Stimulated activated CD8-positive, alpha-beta memory T cell treated with anti-CD3 and anti-CD28 coated beads, Interleukin-15, amount 100 ng/mL, for 1 hour (primary cell): ENCODE data around the gene TMEM120A.

Source experiments
- DNase-seq: peaks from one replicate; pipeline ENCODE4 v3.0.0-alpha.2; 2020; ENCODE audit warnings: low read depth

The TMEM120A gene

DNA sequence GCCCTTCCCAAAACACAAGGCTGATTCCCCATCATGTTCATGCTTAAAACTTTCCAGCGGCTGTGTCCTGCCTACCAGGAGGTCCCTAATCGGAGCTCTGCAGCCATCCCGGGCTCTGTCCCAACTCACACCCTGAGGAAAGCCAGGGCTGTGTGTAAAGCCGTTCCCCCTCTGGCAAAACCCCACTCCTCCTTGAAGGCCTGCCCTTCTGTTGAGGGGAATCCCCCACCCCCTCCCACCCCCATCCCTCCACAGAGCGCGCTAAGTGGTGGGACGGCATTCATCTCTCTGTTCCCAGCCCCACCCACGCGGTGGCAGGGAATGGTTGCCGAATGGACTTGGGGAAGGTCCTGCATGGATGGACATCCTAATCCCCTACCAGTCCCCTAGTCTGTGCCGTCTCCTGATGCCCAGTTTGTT lies 667 bp upstream of the TMEM120A start:
- no peak for DNase-seq

DNA sequence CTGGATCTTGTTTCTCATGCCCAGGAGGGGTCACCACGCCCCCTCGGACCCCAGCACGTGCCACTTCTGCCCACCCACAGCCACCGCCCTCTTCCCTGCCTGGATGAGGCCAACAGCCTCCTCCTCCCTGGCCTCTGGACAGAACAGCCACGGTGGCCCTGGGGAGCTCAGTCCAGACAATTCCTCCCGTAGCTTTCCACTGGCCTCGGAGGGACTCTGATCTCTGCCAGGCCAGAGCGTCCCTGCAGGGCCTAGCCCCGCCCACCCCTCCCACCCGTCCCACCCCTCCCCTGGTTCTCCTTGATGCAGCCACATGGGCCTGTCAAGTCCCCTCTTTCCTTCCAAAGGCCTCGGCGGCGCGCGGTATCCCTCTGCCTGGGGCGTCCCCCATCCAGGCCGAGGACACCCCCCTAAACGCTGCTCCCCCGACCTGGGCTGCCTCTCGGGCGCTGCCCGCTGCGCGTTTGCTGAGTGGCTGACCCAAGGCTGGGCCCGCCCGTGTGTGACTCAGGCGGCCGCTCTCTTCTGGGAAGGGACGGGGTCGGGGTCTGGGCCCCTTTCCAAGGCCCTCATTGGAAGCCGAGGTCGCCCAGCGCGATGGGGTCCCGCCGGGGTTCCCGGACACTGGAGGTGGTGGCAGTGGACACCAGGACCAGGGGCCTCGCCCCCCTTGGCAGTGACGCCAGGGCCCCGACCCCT lies 557 bp downstream of the TMEM120A start:
- no peak for DNase-seq

DNA sequence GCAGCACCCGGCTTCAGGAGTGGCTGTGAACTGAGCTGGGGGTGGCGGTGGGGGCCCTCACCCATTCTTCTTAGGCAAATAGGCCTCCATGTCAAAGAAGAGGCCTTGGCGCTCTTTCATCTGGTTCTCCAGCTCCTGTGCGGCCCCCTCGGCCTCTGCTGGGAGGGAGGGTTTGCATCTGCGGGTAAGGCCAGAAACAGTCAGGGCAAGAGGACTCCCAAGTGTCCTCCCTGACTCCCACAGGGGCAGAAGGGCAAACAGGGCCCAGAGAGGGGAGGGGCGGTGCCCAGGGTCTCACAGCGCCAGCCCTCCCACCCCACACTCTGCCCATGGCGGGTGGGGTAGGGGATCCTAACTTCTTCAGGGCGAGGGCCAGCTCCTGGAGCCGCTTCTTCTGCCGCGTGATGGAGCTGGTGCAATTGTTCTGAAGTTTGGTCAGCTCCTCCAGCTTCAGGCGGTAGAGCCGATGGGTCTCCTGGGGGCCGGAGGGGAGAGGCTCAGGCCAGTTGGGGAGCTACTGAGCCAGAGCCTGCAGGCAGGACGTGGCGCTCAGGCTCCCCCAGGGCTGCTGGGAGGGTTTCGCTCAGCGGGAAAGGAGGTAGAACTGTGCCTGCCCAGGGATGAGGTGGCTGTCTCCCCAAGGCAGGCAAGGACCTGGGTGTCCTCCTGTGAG lies 2.2 kb downstream of the TMEM120A start:
- DNase-seq, result no peak

DNA sequence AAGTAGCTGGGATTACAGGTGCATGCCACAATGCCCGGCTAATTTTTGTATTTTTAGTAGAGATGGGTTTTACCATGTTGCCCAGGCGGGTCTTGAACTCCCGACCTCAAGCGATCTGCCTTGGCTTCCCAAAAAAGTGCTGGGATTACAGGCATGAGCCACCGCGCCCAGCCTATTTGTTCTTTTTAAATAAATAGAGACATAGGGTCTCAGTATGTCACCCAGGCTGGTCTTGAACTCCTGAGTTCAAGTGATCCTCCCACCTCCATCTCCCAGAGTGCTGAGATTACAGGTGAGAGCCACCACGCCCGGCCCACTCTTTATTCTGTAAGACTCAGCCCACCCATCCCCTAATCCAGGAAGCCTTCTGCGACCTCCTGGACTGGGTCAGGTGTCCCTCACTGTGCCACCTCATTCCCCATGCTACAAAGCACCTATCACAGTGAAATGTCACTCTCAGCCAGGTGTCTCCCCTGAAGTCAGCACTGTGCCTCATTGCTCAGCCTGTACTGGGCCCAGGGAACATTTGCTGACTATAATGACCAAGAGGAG lies 2.8 kb downstream of the TMEM120A start:
- DNase-seq, result no peak

DNA sequence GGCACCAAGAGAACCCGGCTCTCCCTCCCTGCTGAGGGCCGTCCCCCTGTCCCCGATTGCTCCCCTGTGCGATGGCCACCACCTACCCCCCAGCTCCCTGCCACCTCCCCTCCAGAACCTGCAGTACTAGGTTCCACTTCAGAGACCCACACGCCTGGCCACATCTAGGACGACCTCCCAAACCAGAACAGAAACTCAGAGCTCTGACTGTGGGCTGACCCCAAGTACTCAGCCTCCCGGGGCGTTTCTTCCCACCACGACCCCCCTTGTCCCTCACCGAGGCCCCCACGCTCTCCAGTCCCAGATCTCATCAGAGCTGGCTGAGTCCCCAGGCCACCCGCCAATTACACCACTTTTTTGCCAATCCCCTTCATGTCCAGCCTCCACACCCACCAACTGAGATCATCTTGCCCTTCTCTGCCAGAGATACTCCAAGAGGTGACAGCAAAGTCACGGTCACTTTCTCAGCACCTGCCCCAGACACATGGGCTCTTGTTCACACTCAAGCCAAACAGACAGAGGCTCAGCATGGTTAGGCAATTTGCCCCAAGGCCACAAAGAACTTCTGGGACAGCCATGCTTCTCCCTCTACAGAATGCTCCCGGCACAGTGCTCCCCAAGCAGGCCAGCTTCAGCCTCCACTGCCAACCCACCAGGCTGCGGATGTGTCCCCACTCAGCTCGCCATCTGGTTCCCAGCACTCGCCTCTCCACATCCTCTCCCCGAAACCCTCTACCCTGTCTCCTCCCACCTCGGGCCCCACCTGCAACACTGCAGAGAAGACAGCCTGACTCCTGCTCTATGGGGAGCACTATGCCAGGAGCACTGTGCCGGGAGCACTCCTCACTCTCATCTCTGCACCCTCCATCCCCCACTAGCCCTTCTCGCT lies 4.7 kb downstream of the TMEM120A start:
- DNase-seq, result no peak

DNA sequence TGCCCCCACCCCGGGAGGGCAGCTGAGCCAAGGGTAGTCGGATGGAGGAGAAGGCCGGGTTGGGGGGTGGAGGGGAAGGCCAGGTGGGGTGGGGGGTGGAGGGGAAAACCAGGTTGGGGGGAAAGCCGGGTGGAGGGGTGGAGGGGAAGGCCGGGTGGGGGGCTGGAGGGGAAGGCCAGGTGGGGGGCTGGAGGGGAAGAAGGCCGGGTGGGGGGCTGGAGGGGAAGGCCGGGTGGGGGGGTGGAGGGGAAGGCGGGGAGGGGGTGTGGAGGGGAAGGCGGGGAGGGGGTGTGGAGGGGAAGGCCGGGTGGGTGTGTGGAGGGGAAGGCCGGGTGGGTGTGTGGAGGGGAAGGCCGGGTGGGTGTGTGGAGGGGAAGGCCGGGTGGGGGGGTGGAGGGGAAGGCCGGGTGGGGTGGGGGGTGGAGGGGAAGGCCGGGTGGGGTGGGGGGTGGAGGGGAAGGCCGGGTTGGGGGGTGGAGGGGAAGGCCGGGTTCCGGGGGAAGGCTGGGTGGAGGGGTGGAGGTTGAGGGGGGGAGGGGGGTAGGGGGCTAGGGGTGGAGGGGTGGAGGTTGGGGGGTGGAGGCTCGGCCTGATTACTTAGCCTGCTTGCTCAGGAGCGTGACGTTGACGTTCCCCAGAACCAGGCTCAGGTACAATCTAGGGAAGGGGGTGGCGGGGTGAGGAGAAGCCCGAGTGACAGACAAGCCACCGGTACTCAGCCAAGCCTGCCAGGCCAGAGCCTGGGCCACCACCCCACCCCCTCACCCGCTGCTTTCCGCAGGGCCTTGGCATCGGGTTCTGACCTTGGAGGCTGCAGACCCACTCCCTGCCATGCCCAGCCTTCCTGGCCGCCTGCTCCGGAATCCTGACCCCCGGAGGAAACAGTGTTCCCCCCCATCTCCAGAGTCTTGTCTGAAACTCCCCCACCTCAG lies 5.6 kb downstream of the TMEM120A start:
- no peak for DNase-seq

DNA sequence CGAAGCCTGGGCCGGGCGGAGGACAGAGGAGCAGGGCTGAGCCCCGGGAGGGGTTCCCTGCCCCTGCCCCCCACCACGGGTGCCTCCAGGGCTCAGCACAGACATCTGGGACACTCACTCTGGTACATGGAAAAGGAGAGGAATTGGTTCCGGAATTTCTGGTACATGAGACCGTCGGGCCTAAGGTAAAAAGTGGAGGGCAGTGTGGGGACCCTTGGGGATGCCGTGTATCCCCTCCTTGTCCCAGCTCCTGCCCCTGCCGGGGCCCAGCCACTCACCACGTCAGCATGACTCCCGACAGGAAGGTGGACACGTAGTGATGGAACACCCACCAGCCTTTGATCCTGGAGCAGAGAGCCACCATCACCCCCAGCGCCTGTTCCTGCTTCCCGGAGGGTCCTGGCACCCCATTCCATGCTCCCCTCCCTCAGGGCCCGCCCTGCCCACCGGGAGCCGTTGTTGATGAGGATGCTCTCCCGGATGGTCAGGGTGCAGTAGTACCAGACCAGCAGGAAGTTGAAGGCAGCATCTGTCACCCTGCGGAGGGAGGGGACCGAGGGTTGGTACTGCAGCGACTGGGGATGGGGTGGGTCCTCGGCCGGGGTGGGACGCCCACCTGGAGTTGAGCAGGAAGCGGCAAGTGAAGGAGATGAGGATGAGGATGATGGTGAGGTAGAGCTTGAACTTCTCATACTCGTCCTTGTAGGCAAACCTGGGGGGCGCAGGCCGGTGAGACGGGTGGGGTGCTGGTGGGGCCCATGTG lies 6.4 kb downstream of the TMEM120A start:
- DNase-seq, result no peak

DNA sequence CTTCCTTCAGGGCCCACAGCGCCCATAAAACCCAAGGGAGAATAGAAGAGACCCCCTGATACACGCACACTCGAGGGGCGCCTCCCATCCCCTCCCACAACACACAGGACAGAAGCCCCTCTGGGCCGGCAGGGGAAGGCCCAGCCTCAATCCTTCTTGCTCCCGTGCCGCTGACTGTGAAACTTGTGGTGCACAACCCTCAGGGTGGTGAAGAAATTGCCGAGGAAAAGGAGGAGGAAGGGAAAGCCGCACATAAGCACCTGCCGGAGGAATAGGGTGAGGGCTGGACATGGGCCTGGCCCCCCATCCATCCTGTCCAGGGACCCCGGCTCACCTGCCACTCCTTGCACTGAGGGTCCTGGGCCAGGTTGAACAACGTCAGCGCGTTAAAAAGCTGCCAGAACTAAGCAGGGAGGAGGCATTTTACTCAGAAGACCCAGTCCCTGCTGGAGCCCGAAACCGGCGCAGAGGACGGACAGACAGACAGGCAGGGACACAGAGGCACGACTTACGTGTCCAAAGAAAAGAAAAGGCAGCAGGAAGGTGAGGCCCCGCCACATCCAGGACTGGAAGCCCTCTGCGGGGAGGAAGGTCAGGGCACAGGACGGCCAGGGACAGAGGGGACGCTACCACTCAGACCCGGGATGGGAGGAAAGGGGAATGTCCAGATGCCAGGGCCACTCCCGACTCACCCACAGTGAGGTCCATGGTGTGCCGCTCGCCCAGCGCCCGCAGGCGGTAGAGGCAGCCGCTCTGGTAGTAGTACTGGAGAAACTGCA lies 7.2 kb downstream of the TMEM120A start:
- DNase-seq, result no peak

DNA sequence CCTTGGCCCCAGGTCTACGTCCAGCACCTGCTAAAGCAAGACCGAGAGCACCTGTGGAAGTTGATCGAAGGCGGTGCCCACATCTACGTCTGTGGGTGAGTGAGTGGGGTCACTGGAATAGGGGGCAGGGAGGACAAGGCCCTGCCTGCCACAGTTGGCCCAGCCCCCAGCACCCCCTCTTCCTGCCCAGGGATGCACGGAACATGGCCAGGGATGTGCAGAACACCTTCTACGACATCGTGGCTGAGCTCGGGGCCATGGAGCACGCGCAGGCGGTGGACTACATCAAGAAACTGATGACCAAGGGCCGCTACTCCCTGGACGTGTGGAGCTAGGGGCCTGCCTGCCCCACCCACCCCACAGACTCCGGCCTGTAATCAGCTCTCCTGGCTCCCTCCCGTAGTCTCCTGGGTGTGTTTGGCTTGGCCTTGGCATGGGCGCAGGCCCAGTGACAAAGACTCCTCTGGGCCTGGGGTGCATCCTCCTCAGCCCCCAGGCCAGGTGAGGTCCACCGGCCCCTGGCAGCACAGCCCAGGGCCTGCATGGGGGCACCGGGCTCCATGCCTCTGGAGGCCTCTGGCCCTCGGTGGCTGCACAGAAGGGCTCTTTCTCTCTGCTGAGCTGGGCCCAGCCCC lies 8.1 kb downstream of the TMEM120A start:
- DNase-seq, result no peak

DNA sequence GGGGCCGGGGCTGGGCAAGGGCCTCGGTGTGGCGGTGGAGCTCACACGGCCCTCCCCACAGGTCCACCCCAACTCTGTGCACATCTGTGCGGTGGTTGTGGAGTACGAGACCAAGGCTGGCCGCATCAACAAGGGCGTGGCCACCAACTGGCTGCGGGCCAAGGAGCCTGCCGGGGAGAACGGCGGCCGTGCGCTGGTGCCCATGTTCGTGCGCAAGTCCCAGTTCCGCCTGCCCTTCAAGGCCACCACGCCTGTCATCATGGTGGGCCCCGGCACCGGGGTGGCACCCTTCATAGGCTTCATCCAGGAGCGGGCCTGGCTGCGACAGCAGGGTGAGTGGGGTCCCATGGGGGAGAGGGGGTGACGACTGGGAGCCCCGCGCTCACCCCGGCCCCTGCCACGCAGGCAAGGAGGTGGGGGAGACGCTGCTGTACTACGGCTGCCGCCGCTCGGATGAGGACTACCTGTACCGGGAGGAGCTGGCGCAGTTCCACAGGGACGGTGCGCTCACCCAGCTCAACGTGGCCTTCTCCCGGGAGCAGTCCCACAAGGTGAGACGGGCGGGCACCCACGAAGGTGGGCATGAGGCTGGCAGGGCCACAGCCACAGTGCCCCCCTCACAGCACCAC lies 8.8 kb downstream of the TMEM120A start:
- no peak for DNase-seq

DNA sequence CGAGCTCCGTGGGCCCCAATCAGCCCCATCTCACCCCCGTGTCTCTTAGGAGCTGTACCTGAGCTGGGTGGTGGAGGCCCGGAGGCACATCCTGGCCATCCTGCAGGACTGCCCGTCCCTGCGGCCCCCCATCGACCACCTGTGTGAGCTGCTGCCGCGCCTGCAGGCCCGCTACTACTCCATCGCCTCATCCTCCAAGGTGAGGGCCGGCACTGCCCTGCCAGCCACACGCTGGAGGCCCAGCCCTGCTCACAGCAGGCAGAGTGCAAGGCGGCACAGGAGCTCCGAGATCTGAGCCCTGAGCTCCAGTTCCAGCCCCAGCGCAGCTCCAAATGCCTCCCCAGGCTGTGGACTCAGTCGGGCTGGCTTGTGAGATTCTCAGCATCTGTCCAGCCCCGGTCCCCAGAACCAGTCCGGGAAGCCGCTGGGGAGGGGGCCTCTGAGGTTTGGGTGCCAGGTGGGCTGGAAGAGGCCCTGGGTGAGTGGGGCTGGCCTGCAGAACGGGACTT lies 9.3 kb downstream of the TMEM120A start:
- DNase-seq, result no peak

DNA sequence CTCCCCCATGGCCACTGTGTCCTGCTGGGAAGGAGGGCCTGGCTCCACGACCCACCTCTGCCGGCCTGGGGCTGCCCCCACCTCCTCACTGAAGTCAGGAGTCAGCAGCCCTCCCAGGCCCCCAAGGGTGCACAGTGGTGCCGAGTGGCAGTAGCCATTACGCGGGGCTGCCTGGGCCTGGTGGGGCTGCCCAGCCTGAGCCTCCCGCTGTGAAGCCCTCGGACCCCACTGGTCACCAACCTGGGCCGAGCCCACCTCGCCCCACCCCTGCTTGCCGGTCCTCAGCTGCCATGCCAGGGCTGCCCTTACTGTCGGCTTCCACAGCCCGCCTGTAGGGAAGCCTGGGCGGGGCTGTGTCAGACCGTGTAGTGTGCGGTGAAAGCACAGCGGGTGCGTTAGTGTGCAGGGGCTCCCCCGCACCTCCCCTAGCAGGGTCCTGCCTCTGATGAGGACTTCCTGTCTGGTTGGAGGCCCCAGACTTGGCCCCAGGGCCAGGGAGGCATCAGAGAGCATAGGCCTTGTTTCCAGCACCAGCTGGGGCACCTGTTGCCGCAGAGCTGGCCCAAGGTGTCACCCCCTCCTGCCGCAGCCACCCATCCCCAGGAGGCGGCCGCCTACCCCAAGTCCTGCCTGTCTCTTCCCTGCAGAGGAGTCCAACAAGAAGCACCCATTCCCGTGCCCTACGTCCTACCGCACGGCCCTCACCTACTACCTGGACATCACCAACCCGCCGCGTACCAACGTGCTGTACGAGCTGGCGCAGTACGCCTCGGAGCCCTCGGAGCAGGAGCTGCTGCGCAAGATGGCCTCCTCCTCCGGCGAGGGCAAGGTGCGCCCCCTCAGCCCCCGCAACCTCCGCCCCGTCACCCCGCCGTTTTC lies 10.0 kb downstream of the TMEM120A start:
- DNase-seq, result no peak

DNA sequence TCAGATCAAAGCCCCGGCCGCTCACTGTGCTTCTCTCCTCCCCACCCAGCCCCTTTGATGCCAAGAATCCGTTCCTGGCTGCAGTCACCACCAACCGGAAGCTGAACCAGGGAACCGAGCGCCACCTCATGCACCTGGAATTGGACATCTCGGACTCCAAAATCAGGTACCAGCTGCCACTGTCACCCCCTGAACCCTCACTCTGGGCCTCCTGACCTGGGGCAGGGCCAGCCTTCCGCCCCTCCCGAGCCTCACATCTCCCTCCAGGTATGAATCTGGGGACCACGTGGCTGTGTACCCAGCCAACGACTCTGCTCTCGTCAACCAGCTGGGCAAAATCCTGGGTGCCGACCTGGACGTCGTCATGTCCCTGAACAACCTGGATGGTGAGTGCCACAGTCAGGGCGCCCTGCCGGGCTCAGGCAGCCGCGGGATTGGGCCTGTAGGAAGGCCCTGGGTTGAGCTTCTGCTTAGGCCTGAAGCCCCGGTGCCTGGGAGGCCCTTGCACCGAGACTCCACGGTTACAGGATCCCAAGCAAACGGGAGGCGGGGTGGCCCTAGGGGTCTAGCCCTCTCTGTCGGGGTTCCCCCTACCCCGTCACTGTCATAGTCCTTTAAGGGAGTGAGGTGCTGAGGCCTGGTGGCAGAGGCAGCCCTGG lies 10.8 kb downstream of the TMEM120A start:
- DNase-seq, result no peak

DNA sequence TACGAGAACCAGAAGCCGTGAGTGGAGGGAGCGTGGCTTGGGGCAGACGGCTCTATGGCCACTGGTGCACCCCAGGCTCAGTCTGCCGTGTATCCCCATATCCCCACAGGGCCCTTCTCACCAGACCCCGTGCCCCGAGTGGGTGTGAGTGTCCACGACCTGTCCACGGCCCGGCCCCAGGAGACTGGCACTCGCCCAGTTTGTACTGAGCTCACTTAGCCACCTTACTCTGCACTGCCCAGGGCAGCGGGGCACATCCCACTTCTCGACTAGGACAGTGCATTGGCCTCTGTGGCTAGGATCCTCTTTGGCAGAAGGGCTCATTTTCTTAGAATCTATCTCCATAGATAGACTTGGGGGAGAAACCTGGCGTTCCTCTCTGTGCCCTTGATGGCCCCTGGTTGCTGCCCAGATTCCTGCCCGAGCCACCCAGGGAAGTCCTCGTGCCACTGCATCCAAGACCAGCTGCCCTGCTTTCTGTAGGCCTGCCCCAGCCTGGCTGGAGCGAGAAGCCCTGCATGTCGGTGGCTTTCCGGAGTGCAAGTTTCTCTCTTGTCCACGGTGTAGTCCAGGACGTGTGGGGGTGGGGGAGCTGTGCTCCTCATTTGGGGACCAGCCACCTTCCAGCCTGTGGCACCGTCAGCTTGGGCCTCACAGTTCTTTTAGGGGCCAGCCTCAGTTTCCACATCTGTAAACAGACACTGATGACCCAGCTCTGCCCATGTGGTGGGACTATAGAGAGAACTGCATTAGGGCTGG lies 11.9 kb downstream of the TMEM120A start:
- no peak for DNase-seq

DNA sequence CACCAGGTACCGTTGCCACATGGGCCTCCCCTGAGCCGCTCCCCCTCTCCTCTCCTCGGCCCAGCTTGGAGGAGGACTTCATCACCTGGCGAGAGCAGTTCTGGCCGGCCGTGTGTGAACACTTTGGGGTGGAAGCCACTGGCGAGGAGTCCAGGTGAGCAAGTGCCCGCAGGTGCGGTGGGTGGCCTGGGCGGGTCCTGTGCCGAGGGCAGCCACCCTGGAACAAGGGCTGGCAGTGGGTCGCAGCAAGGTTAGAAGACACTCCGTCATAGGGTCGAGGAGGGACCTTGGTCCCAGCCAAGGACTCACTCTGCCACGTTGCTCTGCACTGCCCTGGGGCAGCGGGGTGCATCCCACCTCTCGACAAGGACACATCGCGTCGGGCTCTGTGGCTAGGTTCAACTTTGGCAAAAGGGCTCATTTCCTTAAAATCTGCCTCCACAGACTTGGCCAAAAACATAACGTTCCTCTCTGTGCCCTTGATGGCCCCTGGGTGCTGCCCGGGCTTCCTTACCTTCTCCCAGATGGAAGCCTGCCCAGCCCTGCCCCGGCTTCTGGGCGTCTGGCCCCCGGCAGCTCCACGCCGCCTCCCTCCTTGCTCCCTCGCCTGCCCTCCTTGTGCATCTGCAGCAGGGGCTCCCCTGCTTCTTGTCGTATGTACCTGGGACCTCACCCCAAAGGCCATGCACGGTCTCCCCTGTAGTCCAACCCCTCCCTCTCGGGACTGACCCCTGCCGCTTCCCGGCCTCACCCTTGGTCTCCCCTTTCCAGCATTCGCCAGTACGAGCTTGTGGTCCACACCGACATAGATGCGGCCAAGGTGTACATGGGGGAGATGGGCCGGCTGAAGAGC lies 12.7 kb downstream of the TMEM120A start:
- no peak for DNase-seq

DNA sequence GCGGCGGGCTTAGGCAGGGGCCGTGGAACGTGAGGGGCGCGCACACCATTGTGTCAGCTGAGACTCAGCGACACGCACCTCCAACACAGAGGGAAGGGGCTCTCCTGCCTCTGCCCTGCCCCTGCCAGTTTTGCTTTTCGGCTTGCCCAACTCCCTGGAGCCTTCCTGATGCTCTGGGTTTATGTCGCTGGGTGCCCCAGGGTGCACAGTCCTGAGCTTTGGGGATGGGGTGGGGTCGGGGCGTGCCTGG lies 13.3 kb downstream of the TMEM120A start:
- no peak for DNase-seq
